SK-N-SH (cell line): ENCODE data around the gene OR4C3. TPM values are rescaled to one million over a fixed set of nuclear protein-coding genes. Genes with fewer than 3 reads are reported as not detected.
"Not testable (repeated sequence)": the region's sequence is repeated elsewhere in the genome, so short reads cannot be mapped to it uniquely, and the experiment has no call there.

Experiments used
- CTCF ChIA-PET: fragments of 300-600, 350-600 bp; formaldehyde crosslinking; extraction: SDS; loops from one replicate; lab custom pipeline; 2021; lab: Yijun Ruan, JAX
- POLR2A ChIA-PET: fragments of 350-600 bp; sonication (Branson Sonifier 250); formaldehyde crosslinking; extraction: SDS; loops from one replicate; lab custom pipeline; 2020; ENCODE audit warnings: antibody characterized with exemption, inconsistent platforms; lab: Yijun Ruan, JAX
- DNase-seq: peaks from one replicate; pipeline ENCODE4 v3.0.0; 2012
- H2AFZ ChIP-seq: fragments of 200-600 bp; sonication (generic); 2 replicates; pipeline ENCODE4 v1.8.1; 2016; ENCODE audit warnings: antibody characterized with exemption, mild to moderate bottlenecking, low read depth
- H3F3A ChIP-seq: fragments of 200-600 bp; sonication (generic); replicated peaks from 2 replicates; pipeline ENCODE3; 2016; ENCODE audit warnings: antibody characterized with exemption, mild to moderate bottlenecking; ENCODE audit not compliant: insufficient read depth
- H3K27ac ChIP-seq, 2 experiments: fragments of 200-500 bp in 1 of 2; fragments of 200-600 bp in 1 of 2; sonication (Bioruptor generic) in 1 of 2; sonication (generic), shearing (Covaris generic) in 1 of 2; 2 replicates each; pipeline versions ENCODE4 v1.5.1 to v1.6.1; 2014 to 2016; ENCODE audit warnings: low read depth in 2 of 2, inconsistent platforms in 1 of 2, low read length in 1 of 2, mild to moderate bottlenecking in 1 of 2, mixed read lengths in 1 of 2
- H3K27me3 ChIP-seq: fragments of 200-600 bp; sonication (generic), shearing (Covaris generic); 2 replicates; pipeline ENCODE4 v1.6.1; 2016; ENCODE audit warnings: mixed run types; ENCODE audit not compliant: insufficient read depth
- H3K36me3 ChIP-seq, 2 experiments: fragments of 200-500 bp in 1 of 2; fragments of 200-600 bp in 1 of 2; sonication (Bioruptor generic) in 1 of 2; sonication (generic) in 1 of 2; replicated peaks in 1 of 2; 2 replicates each; pipeline versions ENCODE3 to v1.5.1; 2014 to 2016; ENCODE audit warnings: low read length in 1 of 2, mild to moderate bottlenecking in 1 of 2; ENCODE audit not compliant: insufficient read depth in 2 of 2, control insufficient read depth in 1 of 2
- H3K4me1 ChIP-seq, 2 experiments: fragments of 200-500 bp in 1 of 2; fragments of 200-600 bp in 1 of 2; sonication (Bioruptor generic) in 1 of 2; sonication (generic), shearing (Covaris generic) in 1 of 2; 2 replicates each; pipeline versions ENCODE4 v1.5.1 to v1.6.1; 2014 to 2016; ENCODE audit warnings: low read depth in 1 of 2, low read length in 1 of 2, mixed run types in 1 of 2; ENCODE audit not compliant: insufficient read depth in 2 of 2, control insufficient read depth in 1 of 2
- H3K4me2 ChIP-seq: fragments of 200-600 bp; sonication (generic), shearing (Covaris generic); 2 replicates; pipeline ENCODE4 v1.6.1; 2017; ENCODE audit warnings: mixed run types
- H3K4me3 ChIP-seq, 2 experiments: fragments of 200-500 bp in 1 of 2; fragments of 200-600 bp in 1 of 2; sonication (Bioruptor generic) in 1 of 2; sonication (generic), shearing (Covaris generic) in 1 of 2; 2 replicates each; pipeline versions ENCODE4 v1.5.1 to v1.8.1; 2014 to 2016; ENCODE audit warnings: low read depth in 2 of 2, inconsistent platforms in 1 of 2, low read length in 1 of 2, mild to moderate bottlenecking in 1 of 2, mixed read lengths in 1 of 2, moderate library complexity in 1 of 2
- H3K79me2 ChIP-seq: fragments of 200-600 bp; sonication (generic); 2 replicates; pipeline ENCODE4 v1.8.1; 2017; ENCODE audit warnings: mild to moderate bottlenecking; ENCODE audit not compliant: insufficient read depth
- H3K9ac ChIP-seq: fragments of 200-600 bp; sonication (generic); 2 replicates; pipeline ENCODE4 v1.6.1; 2017; ENCODE audit warnings: mixed run types
- H3K9me2 ChIP-seq: fragments of 200-600 bp; sonication (generic); 2 replicates; pipeline ENCODE4 v1.6.1; 2017; ENCODE audit warnings: mixed run types
- H3K9me3 ChIP-seq: fragments of 200-600 bp; sonication (generic); 2 replicates; pipeline ENCODE4 v1.6.1; 2017; ENCODE audit warnings: mixed run types, mild to moderate bottlenecking, moderate library complexity
- H4K20me1 ChIP-seq: fragments of 200-600 bp; sonication (generic); 2 replicates; pipeline ENCODE4 v1.6.1; 2017; ENCODE audit warnings: mild to moderate bottlenecking, mixed run types; ENCODE audit not compliant: insufficient read depth
- EZH2phosphoT487 ChIP-seq: fragments of 200-600 bp; sonication (generic); IDR thresholded peaks from 2 replicates; pipeline ENCODE4 v1.6.1; 2017; ENCODE audit warnings: low read depth, mixed run types, mild to moderate bottlenecking, antibody characterized with exemption, moderate library complexity, borderline replicate concordance
- FOSL2 ChIP-seq: IDR thresholded peaks from 2 replicates; pipeline ENCODE4 v1.4.0; 2012; ENCODE audit warnings: low read depth, mild to moderate bottlenecking, moderate library complexity, borderline replicate concordance
- FOXJ3 ChIP-seq: sonication (generic); formaldehyde crosslinking; IDR thresholded peaks from 2 replicates; pipeline ENCODE4 v1.5.1; 2020; ENCODE audit warnings: mild to moderate bottlenecking, missing genetic modification reagents
- GATA2 ChIP-seq: sonication (generic); formaldehyde crosslinking; IDR thresholded peaks from 2 replicates; pipeline ENCODE4 v1.5.0; 2020; ENCODE audit warnings: mild to moderate bottlenecking, missing genetic modification reagents
- MAX ChIP-seq: IDR thresholded peaks from 2 replicates; pipeline ENCODE4 v1.4.0; 2012; ENCODE audit warnings: low read depth
- MEF2A ChIP-seq: IDR thresholded peaks from 2 replicates; pipeline ENCODE4 v1.4.0; 2012; ENCODE audit warnings: low read depth, borderline replicate concordance
- MXI1 ChIP-seq: IDR thresholded peaks from 2 replicates; pipeline ENCODE4 v1.6.1; 2012; ENCODE audit warnings: mild to moderate bottlenecking, low read depth, low read length, improper control_type of control experiment
- NRF1 ChIP-seq: IDR thresholded peaks from 2 replicates; pipeline ENCODE4 v1.6.1; 2012; ENCODE audit warnings: low read depth, mild to moderate bottlenecking, low read length
- POLR2AphosphoS5 ChIP-seq: IDR thresholded peaks from 2 replicates; pipeline ENCODE4 v1.6.1; 2012; ENCODE audit warnings: low read depth, low read length
- RCOR1 ChIP-seq: fragments of 150-350 bp; IDR thresholded peaks from 2 replicates; pipeline ENCODE4 v1.6.1; 2017; ENCODE audit warnings: antibody characterized with exemption, low read length
- RXRA ChIP-seq: IDR thresholded peaks from 2 replicates; pipeline ENCODE4 v1.4.0; 2012; ENCODE audit warnings: low read depth, mild to moderate bottlenecking, borderline replicate concordance
- SMC3 ChIP-seq: IDR thresholded peaks from 2 replicates; pipeline ENCODE4 v1.6.1; 2012; ENCODE audit warnings: low read depth, low read length, improper control_type of control experiment
- TAF1 ChIP-seq: IDR thresholded peaks from 2 replicates; pipeline ENCODE4 v1.6.1; 2012; ENCODE audit warnings: low read depth, mild to moderate bottlenecking, low read length, moderate library complexity, borderline replicate concordance
- TEAD4 ChIP-seq: IDR thresholded peaks from 2 replicates; pipeline ENCODE4 v1.4.0; 2012; ENCODE audit warnings: mild to moderate bottlenecking, borderline replicate concordance; ENCODE audit not compliant: insufficient read depth
- USF1 ChIP-seq: IDR thresholded peaks from 2 replicates; pipeline ENCODE4 v1.4.0; 2012; ENCODE audit warnings: low read depth, borderline replicate concordance
- USF2 ChIP-seq: fragments of 150-350 bp; IDR thresholded peaks from 2 replicates; pipeline ENCODE4 v1.6.1; 2017; ENCODE audit warnings: antibody characterized with exemption, low read length, low read depth, borderline replicate concordance
- YY1 ChIP-seq: IDR thresholded peaks from 2 replicates; pipeline ENCODE4 v1.4.0; 2012; ENCODE audit warnings: low read depth, mild to moderate bottlenecking
- ZBTB33 ChIP-seq: IDR thresholded peaks from 2 replicates; pipeline ENCODE4 v1.4.0; 2012; ENCODE audit warnings: low read depth, borderline replicate concordance
- WGBS: methylation state at CpG from one replicate; pipeline ENCODE4 v1.1.6; 2017; ENCODE audit warnings: low lambda C conversion rate; 5-methylcytosine and 5-hydroxymethylcytosine counted together
- polyA plus RNA-seq, 3 experiments: library from polyadenylated mRNA; depleted of rRNA; stranded (reverse); fragments of >200 nt; gene quantifications; 2 replicates each; pipeline ENCODE4 v1.2.3, GENCODE V29; 2012

Gene OR4C3
- polyA plus RNA-seq, 1 of the 3 experiments (the other 2 are of a cell fraction): not detected

- no peak overlapping the region for H3K4me2 ChIP-seq
- POLR2A ChIA-PET: no interaction called here
- no peak for TF ChIP-seq TEAD4
- TF ChIP-seq USF2: no peak
- TF ChIP-seq POLR2AphosphoS5: no peak
- no peak for TF ChIP-seq RCOR1
- TF ChIP-seq FOSL2: no peak
- TF ChIP-seq, all 33 proteins: peak for 0
- no peaks in the 10 kb centered on the region for H3K9me3 ChIP-seq
- H3K36me3 ChIP-seq: no peaks in the 10 kb centered on the region
- no peak overlapping the region for H2AFZ ChIP-seq
- H3K9me2 ChIP-seq: no peaks in the 10 kb centered on the region
- CTCF ChIA-PET: no interaction called here
- no peak for DNase-seq
- H3K9ac ChIP-seq: no peak overlapping the region
- H3K27ac ChIP-seq: no peak overlapping the region
- 12% methylated on average over 4 of the region's 4 CpGs for WGBS
- no peaks in the 10 kb centered on the region for H3K27me3 ChIP-seq
- H3K4me3 ChIP-seq: no peak overlapping the region
- no peaks in the 10 kb centered on the region for H4K20me1 ChIP-seq
- H3K4me1 ChIP-seq: no peaks in the 10 kb centered on the region
- H3F3A ChIP-seq: no peaks in the 10 kb centered on the region
- no peaks in the 10 kb centered on the region for H3K79me2 ChIP-seq
Measured at GRCh38 chr11:48354013-48354412, 29.3 kb downstream of the OR4C3 start.

- H3K9me2 ChIP-seq: no peaks in the 10 kb centered on the region
- H3K27me3 ChIP-seq: no peaks in the 10 kb centered on the region
- 13% methylated on average over 1 of the region's 1 CpG for WGBS
- no peaks in the 10 kb centered on the region for H4K20me1 ChIP-seq
- H3K4me3 ChIP-seq: no peak overlapping the region
- no peaks in the 10 kb centered on the region for H3K79me2 ChIP-seq
- CTCF ChIA-PET: no interaction called here
- H3F3A ChIP-seq: no peaks in the 10 kb centered on the region
- no peaks in the 10 kb centered on the region for H3K9me3 ChIP-seq
- no peaks in the 10 kb centered on the region for H3K36me3 ChIP-seq
- H3K4me1 ChIP-seq: no peaks in the 10 kb centered on the region
- H2AFZ ChIP-seq: no peak overlapping the region
- TF ChIP-seq POLR2AphosphoS5 (no peak), MAX (no peak), NRF1 (no peak), YY1 (no peak), FOXJ3 (CRISPR knock-in tag) (no peak), MEF2A (no peak), RXRA (no peak), SMC3 (no peak), USF1 (no peak), TAF1 (no peak), MXI1 (no peak), TEAD4 (no peak), GATA2 (no peak), ZBTB33 (no peak), EZH2phosphoT487 (no peak)
- no peak overlapping the region for H3K27ac ChIP-seq
- POLR2A ChIA-PET: no interaction called here
- no peak overlapping the region for H3K4me2 ChIP-seq
- no peak for DNase-seq
- no peak overlapping the region for H3K9ac ChIP-seq
Measured at GRCh38 chr11:48354677-48355076, 30.0 kb downstream of the OR4C3 start.

GRCh38 chr11:48361289-48361688 lies 36.6 kb downstream of the OR4C3 start:
- H3K36me3 ChIP-seq, H3K9me2 ChIP-seq, H3K4me2 ChIP-seq, POLR2A ChIA-PET, H3K27ac ChIP-seq, H3K27me3 ChIP-seq, H3K4me1 ChIP-seq, CTCF ChIA-PET, H3K9me3 ChIP-seq, DNase-seq, H3K79me2 ChIP-seq, H3F3A ChIP-seq, H3K4me3 ChIP-seq, H2AFZ ChIP-seq, H4K20me1 ChIP-seq, H3K9ac ChIP-seq: not testable (repeated sequence)
- 0% methylated on average over 2 of the region's 2 CpGs for WGBS
